ENCODE results near the gene GARIN1A.

DNA sequence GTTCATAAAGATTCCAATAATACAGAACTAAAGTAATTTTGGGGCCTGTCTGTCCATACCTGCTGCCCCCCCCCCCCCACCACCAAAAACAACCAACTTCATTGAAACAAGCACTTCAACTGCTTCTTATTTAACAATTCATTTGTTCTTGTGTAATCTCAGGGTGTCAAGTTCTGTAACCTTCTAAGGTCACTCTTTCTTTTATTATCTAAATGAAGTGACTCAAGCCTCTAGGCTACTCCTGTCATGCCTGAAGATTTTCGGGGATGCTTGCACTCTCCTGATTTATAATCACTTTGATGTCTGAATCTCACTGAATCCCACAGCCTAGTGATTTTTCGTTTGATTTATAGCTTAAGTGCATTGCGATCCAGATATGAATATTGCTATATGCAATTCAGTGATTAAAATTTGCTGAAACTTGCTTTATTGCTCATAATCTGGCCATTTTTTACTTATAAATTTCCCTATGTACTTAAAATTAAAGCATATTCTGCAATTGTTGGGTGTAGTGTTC is 27.2 kb downstream of the GARIN1A start:
- TF ChIP-seq POLR2AphosphoS5 (IDR thresholded peaks at IDR 0.05) (no peak), POLR2A (IDR thresholded peaks at IDR 0.05) (no peak)
- TF ChIP-seq, protein P1, sequence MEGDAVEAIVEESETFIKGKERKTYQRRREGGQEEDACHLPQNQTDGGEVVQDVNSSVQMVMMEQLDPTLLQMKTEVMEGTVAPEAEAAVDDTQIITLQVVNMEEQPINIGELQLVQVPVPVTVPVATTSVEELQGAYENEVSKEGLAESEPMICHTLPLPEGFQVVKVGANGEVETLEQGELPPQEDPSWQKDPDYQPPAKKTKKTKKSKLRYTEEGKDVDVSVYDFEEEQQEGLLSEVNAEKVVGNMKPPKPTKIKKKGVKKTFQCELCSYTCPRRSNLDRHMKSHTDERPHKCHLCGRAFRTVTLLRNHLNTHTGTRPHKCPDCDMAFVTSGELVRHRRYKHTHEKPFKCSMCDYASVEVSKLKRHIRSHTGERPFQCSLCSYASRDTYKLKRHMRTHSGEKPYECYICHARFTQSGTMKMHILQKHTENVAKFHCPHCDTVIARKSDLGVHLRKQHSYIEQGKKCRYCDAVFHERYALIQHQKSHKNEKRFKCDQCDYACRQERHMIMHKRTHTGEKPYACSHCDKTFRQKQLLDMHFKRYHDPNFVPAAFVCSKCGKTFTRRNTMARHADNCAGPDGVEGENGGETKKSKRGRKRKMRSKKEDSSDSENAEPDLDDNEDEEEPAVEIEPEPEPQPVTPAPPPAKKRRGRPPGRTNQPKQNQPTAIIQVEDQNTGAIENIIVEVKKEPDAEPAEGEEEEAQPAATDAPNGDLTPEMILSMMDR (IDR thresholded peaks at IDR 0.05), result no peak

All from suprapubic skin (tissue), 4 donors.